Thoracic aorta (tissue), 2 donors: Measurements from ENCODE around the gene RIPK4. TPM values are rescaled to one million over a fixed set of nuclear protein-coding genes. Genes with fewer than 3 reads are reported as not detected.

Experiments used
- ATAC-seq: fragments of 150-250 bp; one replicate; pipeline ENCODE4 v1.8.0; 2017; ENCODE audit warnings: low read depth; ENCODE audit not compliant: insufficient number of reproducible peaks, low FRiP score
- DNase-seq: peaks from one replicate; pipeline ENCODE4 v3.0.0-alpha.2; 2020; ENCODE audit warnings: low spot score
- H3K27ac ChIP-seq, 2 donors: fragments of 200-600 bp; sonication (generic); 1 replicate in 1 of 2; 2 replicates in 1 of 2; pipeline ENCODE4 v1.5.1; 2016; ENCODE audit warnings: mild to moderate bottlenecking in 2 of 2, moderate library complexity in 2 of 2
- H3K27me3 ChIP-seq: fragments of 200-600 bp; sonication (generic); replicated peaks from 2 replicates; pipeline ENCODE4 v1.6.0; 2016; ENCODE audit warnings: mild to moderate bottlenecking; ENCODE audit not compliant: insufficient read depth
- H3K36me3 ChIP-seq: fragments of 200-600 bp; sonication (generic); one replicate; pipeline ENCODE4 v1.5.1; 2016
- H3K4me1 ChIP-seq, 2 donors: fragments of 200-600 bp; sonication (generic); 1 replicate in 1 of 2; 2 replicates in 1 of 2; pipeline versions ENCODE4 v1.5.1 to v1.6.0; 2016; ENCODE audit warnings: low read depth in 2 of 2, mild to moderate bottlenecking in 1 of 2; ENCODE audit not compliant: control insufficient read depth in 1 of 2
- H3K4me3 ChIP-seq: fragments of 200-600 bp; sonication (generic); 2 replicates; pipeline ENCODE4 v1.5.1; 2016; ENCODE audit warnings: mild to moderate bottlenecking
- H3K9me3 ChIP-seq: fragments of 200-600 bp; sonication (generic); 2 replicates; pipeline ENCODE4 v1.5.1; 2016
- total RNA-seq, 2 donors: library from RNA; depleted of rRNA; stranded (reverse); fragments of >200 nt; gene quantifications; one replicate each; pipeline versions ENCODE4 v1.1.0 to v1.2.3, GENCODE V29; 2016
- TF ChIP-seq, protein P1 (sequence below): fragments of 200-600 bp; sonication (generic); IDR thresholded peaks from one replicate; pipeline ENCODE4 v1.5.1; 2019; ENCODE audit warnings: antibody characterized with exemption

The RIPK4 gene
- total RNA-seq, 2 donors from 2014 or later = 6.3 to 9.2 TPM

DNA sequence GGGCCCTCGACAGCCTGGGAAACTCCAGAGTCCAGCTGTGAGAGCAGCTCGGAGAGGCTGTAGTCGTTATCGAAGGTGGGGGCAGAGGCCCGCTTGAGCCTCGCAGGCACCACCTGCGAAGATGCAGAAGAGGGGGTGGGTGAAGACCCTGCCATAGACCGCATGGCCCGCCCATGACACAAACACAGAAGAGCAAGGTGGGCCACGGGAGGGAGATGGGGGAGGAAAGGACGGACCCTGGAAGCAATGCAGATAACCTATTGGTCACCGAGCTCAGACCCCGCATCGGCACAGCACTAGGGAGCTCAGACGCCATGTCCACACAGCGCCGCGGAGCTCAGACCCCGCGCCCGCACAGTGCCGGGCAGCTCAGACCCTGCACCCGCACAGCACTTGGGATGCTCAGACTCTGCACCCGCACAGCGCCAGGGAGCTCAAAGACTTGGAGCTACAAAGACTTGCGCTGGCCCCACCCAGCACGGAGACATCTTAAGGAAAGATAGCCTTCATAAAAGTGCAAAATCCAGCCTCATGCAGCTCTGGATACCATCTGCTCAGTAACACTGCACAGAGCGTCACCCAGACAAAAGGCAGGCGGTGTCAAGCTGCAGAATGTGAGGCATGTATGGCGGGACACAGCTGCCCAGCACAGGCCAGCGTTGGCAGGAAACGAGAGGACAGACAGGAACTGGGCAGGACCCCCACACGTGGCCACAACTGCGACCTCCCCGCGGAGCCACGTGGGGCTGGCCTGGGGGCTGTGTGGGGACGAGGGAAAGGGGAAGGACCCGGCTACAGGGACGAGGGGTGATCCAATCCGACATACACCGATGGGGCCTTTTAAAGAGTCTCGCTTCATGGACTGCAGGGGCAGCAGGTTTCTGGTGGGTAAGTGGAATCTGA, 22.6 kb downstream of the RIPK4 start:
- H3K4me3 ChIP-seq = no peak overlapping the region
- TF ChIP-seq, protein P1, sequence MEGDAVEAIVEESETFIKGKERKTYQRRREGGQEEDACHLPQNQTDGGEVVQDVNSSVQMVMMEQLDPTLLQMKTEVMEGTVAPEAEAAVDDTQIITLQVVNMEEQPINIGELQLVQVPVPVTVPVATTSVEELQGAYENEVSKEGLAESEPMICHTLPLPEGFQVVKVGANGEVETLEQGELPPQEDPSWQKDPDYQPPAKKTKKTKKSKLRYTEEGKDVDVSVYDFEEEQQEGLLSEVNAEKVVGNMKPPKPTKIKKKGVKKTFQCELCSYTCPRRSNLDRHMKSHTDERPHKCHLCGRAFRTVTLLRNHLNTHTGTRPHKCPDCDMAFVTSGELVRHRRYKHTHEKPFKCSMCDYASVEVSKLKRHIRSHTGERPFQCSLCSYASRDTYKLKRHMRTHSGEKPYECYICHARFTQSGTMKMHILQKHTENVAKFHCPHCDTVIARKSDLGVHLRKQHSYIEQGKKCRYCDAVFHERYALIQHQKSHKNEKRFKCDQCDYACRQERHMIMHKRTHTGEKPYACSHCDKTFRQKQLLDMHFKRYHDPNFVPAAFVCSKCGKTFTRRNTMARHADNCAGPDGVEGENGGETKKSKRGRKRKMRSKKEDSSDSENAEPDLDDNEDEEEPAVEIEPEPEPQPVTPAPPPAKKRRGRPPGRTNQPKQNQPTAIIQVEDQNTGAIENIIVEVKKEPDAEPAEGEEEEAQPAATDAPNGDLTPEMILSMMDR = no peak
- H3K36me3 ChIP-seq = peaks cover 14% of the 10 kb centered on the region
- H3K27me3 ChIP-seq = no peaks in the 10 kb centered on the region
- DNase-seq (no peak), ATAC-seq (no peak)
- H3K4me1 ChIP-seq = no peaks in the 10 kb centered on the region
- H3K9me3 ChIP-seq = no peaks in the 10 kb centered on the region
- no peak overlapping the region for H3K27ac ChIP-seq

DNA sequence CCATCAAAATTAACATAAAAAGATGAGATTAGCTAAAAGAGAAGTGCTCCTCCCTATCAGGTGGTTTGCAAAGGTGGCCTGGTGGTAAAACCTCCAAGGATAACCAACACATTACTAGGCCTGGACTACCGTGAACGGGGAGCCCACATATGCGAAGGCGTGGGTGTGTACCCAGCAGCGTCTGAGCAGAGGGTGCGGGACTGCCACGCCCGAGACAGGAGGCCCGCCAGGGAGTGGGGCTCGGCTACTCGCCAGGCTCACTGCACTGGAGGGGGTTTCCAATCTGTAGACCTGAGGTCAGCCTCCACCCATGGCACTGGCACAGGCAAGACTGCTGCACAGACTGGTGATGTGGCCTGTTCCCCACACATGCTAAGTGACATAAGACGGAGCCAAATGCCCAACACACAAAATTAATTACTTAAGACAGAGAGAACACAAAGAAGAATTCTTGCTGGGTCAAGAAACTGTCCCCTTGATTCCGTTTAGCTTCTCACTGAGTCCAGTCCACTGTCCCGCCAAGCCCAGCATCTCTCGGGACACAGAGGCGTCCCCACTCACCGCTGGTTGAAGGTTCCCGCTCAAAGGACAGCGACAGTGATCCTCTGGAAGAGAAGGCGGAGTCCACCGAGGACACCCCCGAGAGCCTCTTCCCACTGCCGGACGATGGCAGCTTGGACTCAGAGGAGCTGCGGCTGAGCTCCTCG, 23.4 kb downstream of the RIPK4 start:
- H3K27me3 ChIP-seq = no peaks in the 10 kb centered on the region
- ATAC-seq = no peak
- no peak overlapping the region for H3K27ac ChIP-seq
- H3K4me3 ChIP-seq = no peak overlapping the region
- TF ChIP-seq, protein P1 = no peak
- no peak for DNase-seq
- H3K9me3 ChIP-seq = no peaks in the 10 kb centered on the region
- H3K36me3 ChIP-seq = peaks cover 16% of the 10 kb centered on the region
- H3K4me1 ChIP-seq = no peaks in the 10 kb centered on the region

DNA sequence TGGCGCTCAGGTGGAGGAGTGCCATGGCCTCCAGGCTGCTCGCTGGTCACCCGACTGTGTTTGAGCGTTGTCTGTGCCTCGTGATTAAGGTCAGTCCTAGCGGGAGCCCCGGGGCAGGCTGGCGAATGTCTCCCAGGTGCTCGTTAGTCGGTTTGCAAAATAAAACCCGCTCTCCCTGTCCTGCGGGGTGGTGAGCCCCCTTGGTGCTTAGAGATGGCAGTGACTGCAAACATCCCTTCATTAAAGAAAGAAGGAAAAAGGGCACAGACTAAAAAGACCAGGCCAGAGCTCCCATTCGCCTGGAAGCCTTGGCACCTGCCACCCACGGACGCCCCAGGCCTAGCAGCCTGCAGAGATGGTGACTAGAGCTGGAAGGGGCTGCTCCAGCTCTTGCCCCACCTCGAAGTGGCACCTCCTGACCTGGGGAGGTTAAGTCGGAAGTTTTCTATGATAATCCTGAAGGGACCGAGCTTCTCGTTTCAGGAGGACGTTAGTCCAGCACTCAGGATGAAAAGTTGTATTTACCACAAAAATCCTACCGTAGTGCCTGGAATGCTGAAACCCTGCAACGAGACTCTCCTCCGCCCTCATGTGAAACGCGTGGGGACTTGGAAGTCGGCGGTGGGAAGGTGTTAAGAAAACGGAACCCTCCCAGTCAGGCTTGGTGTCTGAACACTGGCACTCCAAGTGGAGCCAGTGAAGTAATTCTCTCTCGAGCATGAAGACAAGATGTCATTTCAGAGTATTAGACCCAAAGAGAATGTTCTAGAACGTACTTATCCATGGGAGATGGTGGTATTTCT, 24.6 kb downstream of the RIPK4 start:
- no peak overlapping the region for H3K27ac ChIP-seq
- ATAC-seq (no peak), DNase-seq (no peak)
- peaks cover 18% of the 10 kb centered on the region for H3K36me3 ChIP-seq
- no peaks in the 10 kb centered on the region for H3K4me1 ChIP-seq
- no peak overlapping the region for H3K4me3 ChIP-seq
- H3K27me3 ChIP-seq = no peaks in the 10 kb centered on the region
- TF ChIP-seq, protein P1 = no peak
- H3K9me3 ChIP-seq = no peaks in the 10 kb centered on the region

DNA sequence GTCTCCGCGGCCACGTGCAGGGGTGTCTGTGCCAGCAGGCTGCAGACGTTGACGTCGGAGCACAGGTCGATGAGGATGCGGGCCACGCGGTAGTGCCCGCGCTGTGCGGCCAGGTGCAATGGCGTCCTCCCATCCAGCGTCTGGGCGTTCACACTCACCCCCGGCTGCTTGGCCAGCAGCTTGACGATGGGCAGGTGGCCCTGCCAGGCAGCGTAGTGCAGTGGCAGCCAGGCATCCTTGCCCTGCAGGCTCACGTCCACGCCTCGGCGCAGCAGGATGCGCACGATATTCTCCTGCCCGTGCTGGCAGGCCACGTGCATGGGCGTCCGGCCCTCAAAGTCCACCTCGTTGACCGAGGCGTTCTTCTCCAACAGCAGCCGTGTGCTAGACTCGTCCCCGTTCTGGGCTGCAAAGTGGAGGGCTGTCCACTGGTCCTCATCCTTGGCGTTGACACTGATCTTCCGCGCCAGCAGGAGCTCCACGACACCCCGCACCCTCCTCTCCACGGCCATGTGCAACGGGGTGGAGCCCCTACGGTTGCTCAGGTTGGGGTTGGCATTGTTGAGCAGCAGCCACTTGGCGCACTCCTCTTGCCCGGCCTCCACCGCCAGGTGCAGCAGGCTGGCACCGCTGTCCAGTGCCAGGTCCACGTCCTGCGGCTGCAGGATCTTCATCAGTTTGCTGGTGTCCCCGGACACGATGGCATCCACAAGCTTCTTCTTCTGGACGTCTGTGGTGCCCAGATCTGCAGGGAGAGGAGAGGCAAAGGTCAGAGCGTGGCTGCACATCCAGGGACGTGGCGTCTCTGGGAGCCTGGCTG, 25.4 kb downstream of the RIPK4 start:
- DNase-seq (no peak), ATAC-seq (no peak)
- H3K36me3 ChIP-seq = peaks cover 18% of the 10 kb centered on the region
- H3K9me3 ChIP-seq = no peaks in the 10 kb centered on the region
- H3K4me1 ChIP-seq = no peaks in the 10 kb centered on the region
- no peak overlapping the region for H3K4me3 ChIP-seq
- no peaks in the 10 kb centered on the region for H3K27me3 ChIP-seq
- H3K27ac ChIP-seq = no peak overlapping the region
- TF ChIP-seq, protein P1 = no peak
